ENCODE measurements around the gene KRT27. TPM values are rescaled to one million over a fixed set of nuclear protein-coding genes. Genes with fewer than 3 reads are reported as not detected.
A peak's percentile ranks its signal among the peaks of the same experiment; 100 is the strongest.

KRT27 gene
- total and polyA plus RNA-seq, 9 of the 15 experiments (the other 6 are each of a cell fraction or from before 2014, with no cell fraction given) = 0.10 TPM; not detected in 8

DNA sequence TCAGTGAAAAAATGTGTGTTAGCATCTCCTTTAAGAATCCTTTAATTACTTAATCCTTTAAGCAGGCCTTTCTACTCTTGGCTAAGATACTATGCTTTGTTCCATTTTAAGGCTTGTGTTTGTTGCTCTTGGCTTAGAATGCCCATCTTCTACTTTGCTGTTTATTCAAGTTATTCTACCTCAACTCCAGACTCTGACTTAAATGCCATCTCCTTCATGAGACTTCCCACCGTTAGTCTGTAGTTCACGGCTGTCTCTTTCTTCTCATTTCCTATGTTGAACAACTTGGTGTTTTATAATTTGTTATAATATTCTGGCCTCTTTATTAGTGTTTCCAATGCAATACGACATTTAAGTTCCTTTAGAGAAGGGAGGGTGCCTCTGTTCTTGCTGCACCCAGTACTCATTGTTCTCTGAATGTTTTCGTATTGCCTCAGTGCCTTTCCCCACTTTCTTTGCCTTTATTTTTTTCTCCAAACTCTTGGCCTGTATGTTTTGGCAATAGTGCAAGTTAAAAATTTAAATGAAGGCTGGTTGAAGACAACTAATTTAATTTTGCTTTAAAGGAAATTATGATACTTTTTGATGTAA is 46.2 kb upstream of the KRT27 start (continued):
- TF ChIP-seq, protein P1, sequence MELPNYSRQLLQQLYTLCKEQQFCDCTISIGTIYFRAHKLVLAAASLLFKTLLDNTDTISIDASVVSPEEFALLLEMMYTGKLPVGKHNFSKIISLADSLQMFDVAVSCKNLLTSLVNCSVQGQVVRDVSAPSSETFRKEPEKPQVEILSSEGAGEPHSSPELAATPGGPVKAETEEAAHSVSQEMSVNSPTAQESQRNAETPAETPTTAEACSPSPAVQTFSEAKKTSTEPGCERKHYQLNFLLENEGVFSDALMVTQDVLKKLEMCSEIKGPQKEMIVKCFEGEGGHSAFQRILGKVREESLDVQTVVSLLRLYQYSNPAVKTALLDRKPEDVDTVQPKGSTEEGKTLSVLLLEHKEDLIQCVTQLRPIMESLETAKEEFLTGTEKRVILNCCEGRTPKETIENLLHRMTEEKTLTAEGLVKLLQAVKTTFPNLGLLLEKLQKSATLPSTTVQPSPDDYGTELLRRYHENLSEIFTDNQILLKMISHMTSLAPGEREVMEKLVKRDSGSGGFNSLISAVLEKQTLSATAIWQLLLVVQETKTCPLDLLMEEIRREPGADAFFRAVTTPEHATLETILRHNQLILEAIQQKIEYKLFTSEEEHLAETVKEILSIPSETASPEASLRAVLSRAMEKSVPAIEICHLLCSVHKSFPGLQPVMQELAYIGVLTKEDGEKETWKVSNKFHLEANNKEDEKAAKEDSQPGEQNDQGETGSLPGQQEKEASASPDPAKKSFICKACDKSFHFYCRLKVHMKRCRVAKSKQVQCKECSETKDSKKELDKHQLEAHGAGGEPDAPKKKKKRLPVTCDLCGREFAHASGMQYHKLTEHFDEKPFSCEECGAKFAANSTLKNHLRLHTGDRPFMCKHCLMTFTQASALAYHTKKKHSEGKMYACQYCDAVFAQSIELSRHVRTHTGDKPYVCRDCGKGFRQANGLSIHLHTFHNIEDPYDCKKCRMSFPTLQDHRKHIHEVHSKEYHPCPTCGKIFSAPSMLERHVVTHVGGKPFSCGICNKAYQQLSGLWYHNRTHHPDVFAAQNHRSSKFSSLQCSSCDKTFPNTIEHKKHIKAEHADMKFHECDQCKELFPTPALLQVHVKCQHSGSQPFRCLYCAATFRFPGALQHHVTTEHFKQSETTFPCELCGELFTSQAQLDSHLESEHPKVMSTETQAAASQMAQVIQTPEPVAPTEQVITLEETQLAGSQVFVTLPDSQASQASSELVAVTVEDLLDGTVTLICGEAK (IDR thresholded peaks at IDR 0.05) = peak; percentile 61
- TF ChIP-seq, protein P1 (CRISPR knock-in tag; IDR thresholded peaks at IDR 0.05) = no peak
- TF ChIP-seq NCOR1 (IDR thresholded peaks at IDR 0.05) (no peak), NFRKB (IDR thresholded peaks at IDR 0.05; ENCODE audit: low read depth) (peak; percentile 63; the same call in 1 of the 2 replicates), CBFA2T3 (IDR thresholded peaks at IDR 0.05) (no peak), ZNF197 (CRISPR knock-in tag; IDR thresholded peaks at IDR 0.05; ENCODE audit: low read depth) (0 out of 2 replicates have a peak, but pooled peaks have one; percentile 6), POLR2G (IDR thresholded peaks at IDR 0.05; ENCODE audit: low read depth, low read length) (0 out of 2 replicates have a peak, but pooled peaks have one; percentile 32)

Measured in K562 (cell line).